Measurements from ENCODE around the gene ZDHHC7.

DNA sequence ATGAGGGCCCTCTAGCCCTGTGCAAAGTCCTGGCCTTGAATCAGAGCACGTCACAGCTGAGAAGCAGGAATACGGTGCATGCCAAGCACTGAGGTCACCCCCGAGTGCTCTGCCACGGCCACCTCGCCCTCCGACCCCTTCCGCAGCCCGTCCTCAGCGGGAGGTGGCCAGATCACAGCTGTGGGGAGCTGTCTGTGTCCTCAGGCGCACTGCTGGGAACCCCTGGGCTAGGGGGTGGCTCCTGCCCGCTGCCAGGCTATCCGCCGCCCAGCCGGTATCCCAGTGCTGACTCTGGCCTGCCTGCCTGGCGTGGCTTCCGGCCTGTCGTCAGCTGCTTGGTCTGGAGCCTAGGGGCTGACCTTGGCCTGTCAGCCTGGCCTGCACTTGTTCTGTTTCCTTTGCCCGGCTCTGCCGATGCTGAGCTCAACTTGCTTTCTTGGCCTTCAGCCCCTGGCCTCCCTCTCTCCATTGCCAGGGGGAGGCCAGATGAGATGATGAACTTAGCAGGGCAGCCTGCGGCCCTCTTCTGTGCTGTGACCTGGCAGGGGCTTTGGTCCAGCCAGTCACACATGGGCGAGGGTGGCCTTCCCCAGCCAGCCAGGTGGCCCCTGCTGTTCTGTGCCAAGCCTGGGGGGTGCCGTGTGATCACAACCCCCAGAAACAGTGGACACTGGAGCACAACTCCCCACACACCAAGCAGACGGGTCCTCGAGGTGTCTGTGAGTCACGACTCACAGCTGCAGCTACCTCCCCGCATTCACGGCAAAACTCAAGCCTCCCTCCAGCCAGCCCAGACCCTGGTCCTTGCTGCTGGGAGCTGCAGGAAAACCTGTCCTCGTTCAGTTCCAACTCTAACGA is 77.3 kb downstream of the ZDHHC7 start:
- TF ChIP-seq, protein P1, sequence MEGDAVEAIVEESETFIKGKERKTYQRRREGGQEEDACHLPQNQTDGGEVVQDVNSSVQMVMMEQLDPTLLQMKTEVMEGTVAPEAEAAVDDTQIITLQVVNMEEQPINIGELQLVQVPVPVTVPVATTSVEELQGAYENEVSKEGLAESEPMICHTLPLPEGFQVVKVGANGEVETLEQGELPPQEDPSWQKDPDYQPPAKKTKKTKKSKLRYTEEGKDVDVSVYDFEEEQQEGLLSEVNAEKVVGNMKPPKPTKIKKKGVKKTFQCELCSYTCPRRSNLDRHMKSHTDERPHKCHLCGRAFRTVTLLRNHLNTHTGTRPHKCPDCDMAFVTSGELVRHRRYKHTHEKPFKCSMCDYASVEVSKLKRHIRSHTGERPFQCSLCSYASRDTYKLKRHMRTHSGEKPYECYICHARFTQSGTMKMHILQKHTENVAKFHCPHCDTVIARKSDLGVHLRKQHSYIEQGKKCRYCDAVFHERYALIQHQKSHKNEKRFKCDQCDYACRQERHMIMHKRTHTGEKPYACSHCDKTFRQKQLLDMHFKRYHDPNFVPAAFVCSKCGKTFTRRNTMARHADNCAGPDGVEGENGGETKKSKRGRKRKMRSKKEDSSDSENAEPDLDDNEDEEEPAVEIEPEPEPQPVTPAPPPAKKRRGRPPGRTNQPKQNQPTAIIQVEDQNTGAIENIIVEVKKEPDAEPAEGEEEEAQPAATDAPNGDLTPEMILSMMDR (tag by site-specific recombination; IDR thresholded peaks at IDR 0.05): no peak
- TF ChIP-seq, protein P2, sequence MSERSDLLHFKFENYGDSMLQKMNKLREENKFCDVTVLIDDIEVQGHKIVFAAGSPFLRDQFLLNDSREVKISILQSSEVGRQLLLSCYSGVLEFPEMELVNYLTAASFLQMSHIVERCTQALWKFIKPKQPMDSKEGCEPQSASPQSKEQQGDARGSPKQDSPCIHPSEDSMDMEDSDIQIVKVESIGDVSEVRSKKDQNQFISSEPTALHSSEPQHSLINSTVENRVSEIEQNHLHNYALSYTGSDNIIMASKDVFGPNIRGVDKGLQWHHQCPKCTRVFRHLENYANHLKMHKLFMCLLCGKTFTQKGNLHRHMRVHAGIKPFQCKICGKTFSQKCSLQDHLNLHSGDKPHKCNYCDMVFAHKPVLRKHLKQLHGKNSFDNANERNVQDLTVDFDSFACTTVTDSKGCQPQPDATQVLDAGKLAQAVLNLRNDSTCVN (tag by site-specific recombination; optimal IDR thresholded peaks at IDR 0.05): no peak
- TF ChIP-seq ZNF677 (tag by site-specific recombination; IDR thresholded peaks at IDR 0.05) (no peak), MZF1 (tag by site-specific recombination; IDR thresholded peaks at IDR 0.05; ENCODE audit: borderline replicate concordance) (no peak), SALL2 (tag by site-specific recombination; IDR thresholded peaks at IDR 0.05; ENCODE audit: borderline replicate concordance) (no peak), SETDB1 (IDR thresholded peaks at IDR 0.05; ENCODE audit: insufficient read length, low read length) (no peak), ZNF121 (tag by site-specific recombination; IDR thresholded peaks at IDR 0.05) (no peak), ZNF623 (tag by site-specific recombination; IDR thresholded peaks at IDR 0.05) (no peak), ZNF175 (tag by site-specific recombination; IDR thresholded peaks at IDR 0.05) (no peak)

Measured in HEK293 (cell line).